A673 (cell line): ENCODE measurements around the gene RAG2.

Experiments
- EZH2 ChIP-seq: fragments of 200-600 bp; sonication (generic); IDR thresholded peaks from 2 replicates; pipeline ENCODE4 v1.6.1; 2017; ENCODE audit warnings: borderline replicate concordance, low read depth, mild to moderate bottlenecking, mixed read lengths, antibody characterized with exemption, low read length; ENCODE audit not compliant: poor library complexity, severe bottlenecking
- TF ChIP-seq, protein P1 (sequence below): fragments of 300-800, 200-600 bp; sonication (generic); conservative IDR thresholded peaks from 2 replicates; pipeline ENCODE4 v1.5.1; 2017; ENCODE audit warnings: low read depth, mild to moderate bottlenecking, antibody characterized with exemption, low read length, moderate library complexity, mixed read lengths

DNA sequence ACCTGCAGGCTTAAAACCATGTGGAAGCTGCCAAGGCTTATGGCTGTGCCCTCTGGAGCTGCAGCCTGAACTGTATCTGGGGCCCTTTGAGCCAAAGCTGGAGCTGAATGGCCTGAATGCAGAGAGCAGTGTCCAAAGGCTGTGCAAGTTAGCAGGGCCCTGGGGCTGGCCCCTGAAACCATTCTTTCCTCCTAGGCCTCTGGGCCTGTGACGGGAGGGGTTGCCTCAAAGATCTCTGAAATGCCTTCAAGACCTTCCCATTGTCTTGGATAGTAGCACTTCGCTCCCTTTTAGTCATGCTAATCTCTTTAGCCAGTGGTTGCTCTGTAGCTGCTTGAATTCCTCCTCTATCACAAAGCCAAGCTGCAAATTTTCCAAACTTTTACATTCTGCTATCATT lies 16.5 kb downstream of the RAG2 start:
- TF ChIP-seq, protein P1, sequence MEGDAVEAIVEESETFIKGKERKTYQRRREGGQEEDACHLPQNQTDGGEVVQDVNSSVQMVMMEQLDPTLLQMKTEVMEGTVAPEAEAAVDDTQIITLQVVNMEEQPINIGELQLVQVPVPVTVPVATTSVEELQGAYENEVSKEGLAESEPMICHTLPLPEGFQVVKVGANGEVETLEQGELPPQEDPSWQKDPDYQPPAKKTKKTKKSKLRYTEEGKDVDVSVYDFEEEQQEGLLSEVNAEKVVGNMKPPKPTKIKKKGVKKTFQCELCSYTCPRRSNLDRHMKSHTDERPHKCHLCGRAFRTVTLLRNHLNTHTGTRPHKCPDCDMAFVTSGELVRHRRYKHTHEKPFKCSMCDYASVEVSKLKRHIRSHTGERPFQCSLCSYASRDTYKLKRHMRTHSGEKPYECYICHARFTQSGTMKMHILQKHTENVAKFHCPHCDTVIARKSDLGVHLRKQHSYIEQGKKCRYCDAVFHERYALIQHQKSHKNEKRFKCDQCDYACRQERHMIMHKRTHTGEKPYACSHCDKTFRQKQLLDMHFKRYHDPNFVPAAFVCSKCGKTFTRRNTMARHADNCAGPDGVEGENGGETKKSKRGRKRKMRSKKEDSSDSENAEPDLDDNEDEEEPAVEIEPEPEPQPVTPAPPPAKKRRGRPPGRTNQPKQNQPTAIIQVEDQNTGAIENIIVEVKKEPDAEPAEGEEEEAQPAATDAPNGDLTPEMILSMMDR, result no peak
- no peak for TF ChIP-seq EZH2
